H1 (cell line): Measurements from ENCODE around the gene GDF15. TPM values are rescaled to one million over a fixed set of nuclear protein-coding genes. Genes with fewer than 3 reads are reported as not detected.
"Not testable (repeated sequence)": the region's sequence is repeated elsewhere in the genome, so short reads cannot be mapped to it uniquely, and the experiment has no call there.

Experiments
- CTCF ChIA-PET: fragments of 300-600 bp; sonication (Branson Sonifier 250); formaldehyde crosslinking; loops from one replicate; lab custom pipeline; 2021; ENCODE audit not compliant: partially characterized antibody; lab: Charles Lee
- POLR2A ChIA-PET: fragments of 300-600 bp; sonication (Branson Sonifier 250); formaldehyde crosslinking; loops from one replicate; lab custom pipeline; 2021; ENCODE audit warnings: inconsistent platforms; ENCODE audit not compliant: partially characterized antibody; lab: Charles Lee
- DNase-seq, 2 experiments: peaks; one replicate each; pipeline versions ENCODE4 v3.0.0 to v3.0.0-alpha.2; 2010 to 2022; ENCODE audit warnings: low spot score in 2 of 2, low read depth in 1 of 2, mixed read lengths in 1 of 2
- FAIRE-seq: peaks from 2 replicates; lab custom pipeline; 2011; peaks lifted over from hg19 to GRCh38; lab: Jason Lieb, UNC
- H2AFZ ChIP-seq: 2 replicates; pipeline ENCODE4 v1.8.1; 2012; ENCODE audit warnings: low read length, inconsistent platforms
- H2AK5ac ChIP-seq: 2 replicates; pipeline ENCODE4 v1.6.1; 2013; ENCODE audit warnings: low read depth, low read length
- H2BK120ac ChIP-seq: replicated peaks from 2 replicates; pipeline ENCODE3; 2013; ENCODE audit warnings: low read depth, low read length, inconsistent platforms
- H2BK12ac ChIP-seq: 2 replicates; pipeline ENCODE4 v1.6.1; 2013; ENCODE audit warnings: low read depth, low read length
- H2BK15ac ChIP-seq: 2 replicates; pipeline ENCODE4 v1.6.1; 2013; ENCODE audit warnings: low read length
- H2BK20ac ChIP-seq: 2 replicates; pipeline ENCODE4 v1.6.1; 2013; ENCODE audit warnings: low read length
- H2BK5ac ChIP-seq: 2 replicates; pipeline ENCODE4 v1.6.1; 2013; ENCODE audit warnings: low read depth, low read length
- H3K14ac ChIP-seq: 2 replicates; pipeline ENCODE4 v1.6.1; 2013; ENCODE audit warnings: inconsistent platforms; ENCODE audit not compliant: insufficient read length
- H3K18ac ChIP-seq: 2 replicates; pipeline ENCODE4 v1.6.1; 2013; ENCODE audit warnings: low read length; ENCODE audit errors: extremely low read depth
- H3K23ac ChIP-seq: 2 replicates; pipeline ENCODE4 v1.6.1; 2013; ENCODE audit warnings: inconsistent platforms; ENCODE audit not compliant: insufficient read length
- H3K23me2 ChIP-seq: 2 replicates; pipeline ENCODE4 v1.6.1; 2013; ENCODE audit warnings: low read depth, low read length
- H3K27ac ChIP-seq: 2 replicates; pipeline ENCODE4 v1.6.1; 2011; ENCODE audit warnings: low read depth, low read length, inconsistent platforms
- H3K27me3 ChIP-seq, 4 experiments: replicated peaks in 1 of 4; 1 replicate in 1 of 4; 2 replicates in 3 of 4; pipeline versions ENCODE4 v1.6.1 to v1.8.1; 2011 to 2013; ENCODE audit warnings: low read length in 3 of 4, mild to moderate bottlenecking in 3 of 4, inconsistent platforms in 2 of 4, mixed read lengths in 2 of 4, moderate library complexity in 1 of 4; ENCODE audit not compliant: control insufficient read depth in 3 of 4, insufficient read depth in 3 of 4; ENCODE audit errors: extremely low read depth in 1 of 4
- H3K36me3 ChIP-seq, 4 experiments: 2 replicates each; pipeline versions ENCODE4 v1.6.1 to v1.8.1; 2011 to 2013; ENCODE audit warnings: mild to moderate bottlenecking in 4 of 4, low read length in 3 of 4, moderate library complexity in 2 of 4, control low read depth in 1 of 4, inconsistent platforms in 1 of 4; ENCODE audit not compliant: insufficient read depth in 4 of 4, control insufficient read depth in 2 of 4
- H3K4ac ChIP-seq: replicated peaks from 2 replicates; pipeline ENCODE3; 2013; ENCODE audit warnings: low read length, low read depth, mixed read lengths, inconsistent platforms; ENCODE audit not compliant: insufficient read length
- H3K4me1 ChIP-seq, 4 experiments: replicated peaks in 1 of 4; 1 replicate in 1 of 4; 2 replicates in 3 of 4; pipeline versions ENCODE4 v1.6.1 to v1.8.1; 2011 to 2013; ENCODE audit warnings: low read length in 3 of 4, inconsistent platforms in 2 of 4, mixed read lengths in 1 of 4; ENCODE audit not compliant: insufficient read depth in 4 of 4, control insufficient read depth in 3 of 4
- H3K4me2 ChIP-seq, 2 experiments: 2 replicates each; pipeline versions ENCODE4 v1.6.1 to v1.8.1; 2011 to 2013; ENCODE audit warnings: low read depth in 2 of 2, low read length in 2 of 2, control low read depth in 1 of 2, inconsistent platforms in 1 of 2, mild to moderate bottlenecking in 1 of 2; ENCODE audit not compliant: insufficient read depth in 1 of 2
- H3K4me3 ChIP-seq, 4 experiments: fragments of 200-600, 300-600 bp in 1 of 4; sonication (generic), shearing (Covaris generic), sonication (Bioruptor Twin) in 1 of 4; 2 replicates each; pipeline versions ENCODE4 v1.5.1 to v1.8.1; 2011 to 2016; ENCODE audit warnings: low read length in 4 of 4, low read depth in 3 of 4, control low read depth in 2 of 4, inconsistent platforms in 2 of 4, mild to moderate bottlenecking in 2 of 4, mixed read lengths in 1 of 4, moderate library complexity in 1 of 4; ENCODE audit not compliant: insufficient read depth in 2 of 4; ENCODE audit errors: extremely low read depth in 1 of 4
- H3K56ac ChIP-seq: replicated peaks from 2 replicates; pipeline ENCODE3; 2013; ENCODE audit warnings: low read depth, mild to moderate bottlenecking, mixed read lengths, low read length, inconsistent platforms; ENCODE audit not compliant: insufficient read length
- H3K79me1 ChIP-seq: 2 replicates; pipeline ENCODE4 v1.6.1; 2013; ENCODE audit warnings: low read depth, low read length, control low read depth
- H3K79me2 ChIP-seq, 2 experiments: 2 replicates each; pipeline versions ENCODE4 v1.6.1 to v1.8.1; 2012 to 2013; ENCODE audit warnings: low read length in 2 of 2, mild to moderate bottlenecking in 2 of 2, inconsistent platforms in 1 of 2; ENCODE audit not compliant: insufficient read depth in 2 of 2, control insufficient read depth in 1 of 2
- H3K9ac ChIP-seq, 4 experiments: replicated peaks in 1 of 4; 1 replicate in 1 of 4; 2 replicates in 3 of 4; pipeline versions ENCODE4 v1.6.1 to v1.8.1; 2011 to 2013; ENCODE audit warnings: low read depth in 3 of 4, low read length in 3 of 4, control low read depth in 2 of 4, mild to moderate bottlenecking in 2 of 4, moderate library complexity in 2 of 4, inconsistent platforms in 1 of 4; ENCODE audit errors: extremely low read depth in 1 of 4
- H3K9me3 ChIP-seq, 2 experiments: 2 replicates each; pipeline versions ENCODE4 v1.6.1 to v1.8.1; 2012 to 2013; ENCODE audit warnings: mild to moderate bottlenecking in 2 of 2, moderate library complexity in 2 of 2, control low read depth in 1 of 2, inconsistent platforms in 1 of 2, low read depth in 1 of 2, low read length in 1 of 2, mixed read lengths in 1 of 2; ENCODE audit not compliant: insufficient read depth in 2 of 2
- H4K20me1 ChIP-seq, 2 experiments: replicated peaks in 1 of 2; 2 replicates each; pipeline versions ENCODE3 to v1.8.1; 2011 to 2013; ENCODE audit warnings: inconsistent platforms in 2 of 2, low read length in 2 of 2, mild to moderate bottlenecking in 1 of 2; ENCODE audit not compliant: insufficient read depth in 2 of 2, control insufficient read depth in 1 of 2
- H4K5ac ChIP-seq: 2 replicates; pipeline ENCODE4 v1.6.1; 2013; ENCODE audit warnings: low read length, low read depth, mixed read lengths, inconsistent platforms; ENCODE audit not compliant: insufficient read length
- H4K8ac ChIP-seq: 2 replicates; pipeline ENCODE4 v1.8.0; 2013; ENCODE audit warnings: mild to moderate bottlenecking, moderate library complexity, low read length, inconsistent platforms; ENCODE audit not compliant: insufficient read depth; ENCODE audit errors: extremely low read depth
- H4K91ac ChIP-seq: replicated peaks from 2 replicates; pipeline ENCODE3; 2013; ENCODE audit warnings: low read length, mixed read lengths, inconsistent platforms; ENCODE audit not compliant: insufficient read length
- WGBS, 2 experiments: shearing (Covaris generic) in 1 of 2; methylation state at CpG; one replicate each; pipeline versions ENCODE4 v1.1.6 to v1.1.7; 2013 to 2015; ENCODE audit warnings: low lambda C conversion rate in 2 of 2, mixed read lengths in 2 of 2, inconsistent platforms in 1 of 2, low coverage in 1 of 2, missing lambda C conversion rate in 1 of 2; ENCODE audit not compliant: insufficient replicate concordance in 2 of 2, insufficient coverage in 1 of 2, insufficient read length in 1 of 2; ENCODE audit errors: extremely low coverage in 1 of 2, missing lambda C conversion rate in 1 of 2; 5-methylcytosine and 5-hydroxymethylcytosine counted together
- polyA plus RNA-seq, 7 experiments: library from polyadenylated mRNA; depleted of rRNA in 3 of 7; stranded (reverse) in 5 of 7; unstranded in 2 of 7; fragments of >200 nt in 5 of 7; fragments of 200-250 nt in 2 of 7; gene quantifications; 1 replicate in 5 of 7; 2 replicates in 1 of 7; 4 replicates in 1 of 7; pipeline versions ENCODE4 v1.2.1 to v1.2.3, GENCODE V29; 2011 to 2013; ENCODE audit warnings: missing spikeins in 2 of 7, mixed read lengths in 2 of 7
- total RNA-seq: library from RNA; stranded (reverse); fragmentation: NEBNext Ultra II Directional; extraction: Animal tissue kit (Norgen Biotek cat#: 25700); gene quantifications from 2 replicates; pipeline ENCODE4 v1.2.1, GENCODE V29; 2021

The GDF15 gene
- total and polyA plus RNA-seq, 2 of the 8 experiments (the other 6 are each of a cell fraction or from before 2014, with no cell fraction given): 4.1 to 8.5 TPM

DNA sequence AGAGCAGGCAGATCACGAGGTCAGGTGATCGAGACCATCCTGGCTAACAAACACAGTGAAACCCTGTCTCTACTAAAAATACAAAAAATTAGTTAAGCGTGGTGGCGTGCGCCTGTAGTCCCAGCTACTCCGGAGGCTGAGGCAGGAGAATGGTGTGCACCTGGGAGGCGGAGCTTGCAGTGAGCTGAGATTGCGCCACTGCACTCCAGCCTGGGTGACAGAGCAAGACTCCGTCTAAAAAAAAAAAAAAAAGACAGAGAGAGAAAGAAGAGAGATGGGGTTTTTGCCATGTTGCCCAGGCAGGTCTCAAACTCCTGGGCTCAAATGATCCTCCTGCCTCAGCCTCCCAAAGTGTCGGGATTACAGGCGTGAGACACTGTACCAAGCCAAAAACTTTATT is 19.8 kb downstream of the GDF15 start:
- not testable (repeated sequence) for H3K4me2 ChIP-seq, H2AFZ ChIP-seq, H2BK120ac ChIP-seq, FAIRE-seq, H2AK5ac ChIP-seq, H2BK5ac ChIP-seq, H3K9ac ChIP-seq, H3K9me3 ChIP-seq, H2BK15ac ChIP-seq, H3K4ac ChIP-seq, DNase-seq, H3K4me1 ChIP-seq, H3K79me1 ChIP-seq, H3K23me2 ChIP-seq, H3K18ac ChIP-seq, H3K36me3 ChIP-seq, H3K4me3 ChIP-seq, H4K20me1 ChIP-seq, H3K27ac ChIP-seq, H4K8ac ChIP-seq, H3K79me2 ChIP-seq, H2BK12ac ChIP-seq, H3K27me3 ChIP-seq, H4K91ac ChIP-seq, H3K14ac ChIP-seq, H3K23ac ChIP-seq, H4K5ac ChIP-seq, H3K56ac ChIP-seq, H2BK20ac ChIP-seq
- POLR2A ChIA-PET: interaction anchor here (0.7 to 1.6 kb wide), 4 partner anchors 13 to 312 kb away, joined by 3 to 7 read pairs (median 3); partner anchors contain the start of gene JUND
- 99% methylated on average over 4 of the region's 11 CpGs; no CpG with 5 or more reads in 1 of the 2 experiments for WGBS, 2 experiments
- CTCF ChIA-PET: interaction anchor here (0.7 to 12.8 kb wide), 9 partner anchors 8 to 130 kb away, joined by 3 to 174 read pairs (median 4); partner anchors contain the start of genes GDF15 and LRRC25
